HepG2 (cell line): ENCODE results near the gene USP32.

ENCODE experiments used
- CTCF ChIP-seq: sonication (generic); formaldehyde crosslinking; IDR thresholded peaks from 2 replicates; pipeline ENCODE4 v1.5.0; 2020; ENCODE audit warnings: mild to moderate bottlenecking, missing genetic modification reagents, moderate library complexity
- MAFK ChIP-seq, 2 experiments: IDR thresholded peaks in 1 of 2; conservative IDR thresholded peaks in 1 of 2; 2 replicates each; pipeline ENCODE4 v1.6.1; 2011; ENCODE audit warnings: improper control_type of control experiment in 2 of 2, low read length in 2 of 2
- SMC3 ChIP-seq: IDR thresholded peaks from 2 replicates; pipeline ENCODE4 v1.6.1; 2011; ENCODE audit warnings: low read length, improper control_type of control experiment
- USF2 ChIP-seq, 2 experiments: sonication (generic) in 1 of 2; formaldehyde crosslinking in 1 of 2; IDR thresholded peaks; 2 replicates each; pipeline versions ENCODE4 v1.5.1 to v1.6.1; 2011 to 2020; ENCODE audit warnings: borderline replicate concordance in 1 of 2, low read depth in 1 of 2, low read length in 1 of 2, mild to moderate bottlenecking in 1 of 2, missing genetic modification reagents in 1 of 2, moderate library complexity in 1 of 2
- ZBTB33 ChIP-seq: sonication (generic); formaldehyde crosslinking; IDR thresholded peaks from 2 replicates; pipeline ENCODE4 v1.4.0; 2020; ENCODE audit warnings: missing genetic modification reagents
- ZNF274 ChIP-seq: sonication (generic); formaldehyde crosslinking; IDR thresholded peaks from 2 replicates; pipeline ENCODE4 v1.5.1; 2020; ENCODE audit warnings: mild to moderate bottlenecking, missing genetic modification reagents
- ZNF639 ChIP-seq: conservative IDR thresholded peaks from 2 replicates; pipeline ENCODE4 v1.6.1; 2018; ENCODE audit warnings: missing genetic modification reagents
- ZNF770 ChIP-seq: sonication (generic); formaldehyde crosslinking; IDR thresholded peaks from 2 replicates; pipeline ENCODE4 v1.5.0; 2020; ENCODE audit warnings: mild to moderate bottlenecking, missing genetic modification reagents

- no peak for TF ChIP-seq ZNF639 (CRISPR knock-in tag)
- no peak for TF ChIP-seq ZNF274 (CRISPR knock-in tag)
- TF ChIP-seq CTCF (CRISPR knock-in tag) = no peak
- TF ChIP-seq ZBTB33 (CRISPR knock-in tag) = peak; percentile 30; the same call in 1 of the 2 replicates
- TF ChIP-seq USF2 (IDR thresholded peaks at IDR 0.05; ENCODE audit: low read depth, low read length) = no peak
- no peak for TF ChIP-seq USF2 (CRISPR knock-in tag; IDR thresholded peaks at IDR 0.05; ENCODE audit: borderline replicate concordance)
- TF ChIP-seq MAFK (conservative IDR thresholded peaks at IDR 0.05 in 1 of 2, IDR thresholded peaks at IDR 0.05 in 1 of 2; ENCODE audit: low read length in 2 of 2) = no peak
- no peak for TF ChIP-seq ZNF770 (CRISPR knock-in tag)
- TF ChIP-seq SMC3 = no peak
These were observed 223.3 kb downstream of the USP32 start for GRCh38 chr17:60168654-60169053.
